AG20443 (cell line): ENCODE measurements around the gene MARK3.

Source experiments
- DNase-seq: peaks from one replicate; pipeline ENCODE4 v3.0.0; 2012; ENCODE audit warnings: low spot score, mixed read lengths

The MARK3 gene

DNA sequence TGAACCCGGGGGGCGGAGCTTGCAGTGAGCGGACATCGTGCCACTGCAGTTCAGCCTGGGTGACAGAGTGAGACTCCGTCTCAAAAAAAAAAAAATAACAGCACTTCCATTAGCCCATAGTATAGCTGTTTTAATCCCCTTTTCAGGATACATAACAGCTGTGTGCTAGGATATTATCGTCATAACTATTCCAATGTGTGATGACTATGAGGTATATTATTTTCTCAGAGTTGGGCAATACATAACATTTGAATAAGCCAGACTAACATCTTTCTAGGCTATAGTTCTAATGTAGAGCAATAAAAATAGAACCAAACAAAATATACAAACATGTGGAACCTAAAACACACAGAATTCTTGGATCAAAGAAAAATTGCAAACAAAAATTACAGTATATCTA, 57.1 kb downstream of the MARK3 start:
- no peak for DNase-seq

DNA sequence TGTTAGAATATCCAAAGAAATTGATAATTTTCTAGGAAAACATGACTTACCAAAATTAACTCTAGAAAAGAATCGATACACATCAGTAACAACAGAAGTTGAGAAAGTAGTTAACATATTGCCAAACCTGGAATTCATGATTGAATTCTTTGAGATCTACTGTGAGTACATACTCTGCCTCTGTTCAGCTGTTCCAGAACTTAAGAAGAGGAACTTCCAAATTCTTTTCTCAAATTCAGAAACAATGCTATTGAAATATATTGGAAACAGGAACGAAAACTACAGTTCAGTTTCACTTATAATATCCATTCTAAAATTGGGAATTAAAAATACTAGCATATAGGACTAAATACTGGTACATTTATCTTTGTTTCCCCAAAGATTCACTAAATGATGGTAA, 57.9 kb downstream of the MARK3 start:
- no peak for DNase-seq

DNA sequence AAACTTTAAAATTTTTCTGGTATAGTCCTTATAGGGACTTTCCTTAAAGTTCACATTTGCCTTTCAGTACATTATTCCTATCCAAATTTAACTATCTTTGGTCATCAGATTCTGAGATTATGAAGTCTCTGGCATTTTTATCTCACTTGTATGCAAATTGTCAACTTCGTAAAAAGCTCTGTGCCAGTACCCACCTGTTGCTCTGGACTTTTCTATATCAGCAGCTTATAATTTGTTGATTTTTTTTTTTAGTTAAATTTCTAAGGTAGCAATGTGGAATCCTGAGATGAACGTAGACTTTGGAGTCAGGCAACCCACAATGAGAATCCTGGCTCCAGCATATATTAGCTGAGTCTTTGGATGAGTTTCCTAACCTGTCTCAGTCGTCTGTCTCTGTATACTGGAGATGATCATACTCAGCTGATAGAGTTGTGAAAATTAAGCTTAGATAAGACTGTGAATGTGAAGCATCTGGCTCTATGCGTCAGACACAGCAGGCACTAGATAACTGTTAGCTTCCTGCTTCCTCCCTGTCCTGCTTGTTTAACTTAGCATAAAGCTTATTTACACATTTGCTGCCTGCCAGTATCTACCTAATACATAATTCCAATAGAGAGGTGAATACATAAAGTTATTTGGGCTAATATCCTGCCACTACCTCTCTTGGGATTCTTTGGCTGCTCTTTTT, 59.8 kb downstream of the MARK3 start:
- DNase-seq: no peak

DNA sequence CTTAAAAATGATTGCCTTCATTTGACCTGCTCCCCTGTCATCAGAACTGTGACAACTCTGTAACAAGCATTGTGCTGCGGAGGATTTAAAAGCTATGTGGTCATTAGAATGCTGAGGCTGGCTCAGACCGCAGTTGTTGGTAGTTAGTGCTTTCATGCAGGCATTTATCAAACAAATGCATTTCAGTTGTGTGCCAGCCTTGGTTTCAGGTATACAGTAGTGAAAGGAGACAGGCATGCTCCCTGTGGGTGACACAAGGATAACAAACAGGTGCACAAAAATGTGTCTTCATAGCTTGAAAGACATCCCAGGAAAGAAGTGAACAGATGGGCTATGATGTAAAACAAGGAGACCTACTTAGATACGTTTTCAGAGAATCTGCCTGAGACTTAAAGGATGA, 60.6 kb downstream of the MARK3 start:
- DNase-seq: no peak

DNA sequence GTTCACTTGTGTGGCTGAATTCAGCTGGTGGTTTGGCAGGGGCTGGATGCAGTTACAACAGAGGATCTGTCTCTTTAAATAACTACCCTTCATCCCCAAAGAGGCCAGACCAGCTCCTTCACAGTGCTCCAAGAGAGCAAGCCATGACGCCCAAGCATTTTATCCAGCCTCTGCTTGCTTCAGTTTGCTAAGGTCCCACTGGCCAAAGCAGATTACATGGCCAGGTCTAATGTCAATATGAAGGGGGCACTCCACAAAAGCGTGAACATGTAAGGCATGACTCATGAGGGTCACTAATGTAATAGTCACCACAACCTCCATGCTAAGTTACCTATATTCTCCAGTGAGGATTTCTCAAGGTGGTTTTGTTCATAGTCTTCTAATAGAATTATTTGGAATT, 62.9 kb downstream of the MARK3 start:
- no peak for DNase-seq

DNA sequence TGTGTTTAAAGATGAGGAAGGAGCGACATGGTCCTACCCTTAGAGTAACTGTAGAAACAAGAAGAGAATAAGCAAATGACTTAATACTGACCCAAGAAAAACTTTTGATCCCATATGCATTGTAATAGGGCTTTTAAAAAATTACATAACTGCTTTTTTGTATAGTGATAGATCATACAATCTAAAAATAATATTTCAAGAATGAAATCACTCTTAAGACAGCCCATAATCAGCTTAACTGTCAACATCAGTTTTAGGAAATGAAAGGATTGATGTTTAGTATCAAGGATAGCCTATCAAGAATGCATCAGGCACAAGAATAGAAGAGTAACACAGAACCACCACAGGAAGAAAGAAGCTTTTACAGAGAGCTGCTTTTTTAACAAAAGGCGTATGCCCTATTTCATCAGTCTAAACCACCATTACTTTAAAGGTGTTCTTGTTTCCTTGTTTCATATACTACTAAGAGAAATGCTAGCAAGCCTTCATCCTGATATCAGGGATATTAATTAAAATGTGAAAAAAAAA, 64.5 kb downstream of the MARK3 start:
- DNase-seq: no peak

DNA sequence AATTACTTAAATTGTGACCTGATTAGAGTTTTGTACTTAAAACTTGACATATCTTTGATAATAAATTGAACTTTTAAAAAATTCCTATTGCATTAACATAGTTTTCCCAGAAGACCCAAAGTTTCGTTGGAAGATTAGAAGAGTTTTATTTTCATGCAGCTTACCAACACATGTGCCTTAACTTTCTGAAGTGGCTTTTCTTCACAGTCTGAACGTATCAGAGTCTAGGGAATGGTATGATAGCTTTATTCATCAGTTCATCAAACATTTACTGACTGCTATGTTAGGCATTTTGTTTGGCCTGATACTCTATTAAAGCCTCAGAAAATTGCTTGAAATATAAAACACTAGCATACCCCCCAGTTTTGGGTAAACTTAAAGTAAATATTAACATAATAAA, 65.2 kb downstream of the MARK3 start:
- peak; percentile 21 for DNase-seq

DNA sequence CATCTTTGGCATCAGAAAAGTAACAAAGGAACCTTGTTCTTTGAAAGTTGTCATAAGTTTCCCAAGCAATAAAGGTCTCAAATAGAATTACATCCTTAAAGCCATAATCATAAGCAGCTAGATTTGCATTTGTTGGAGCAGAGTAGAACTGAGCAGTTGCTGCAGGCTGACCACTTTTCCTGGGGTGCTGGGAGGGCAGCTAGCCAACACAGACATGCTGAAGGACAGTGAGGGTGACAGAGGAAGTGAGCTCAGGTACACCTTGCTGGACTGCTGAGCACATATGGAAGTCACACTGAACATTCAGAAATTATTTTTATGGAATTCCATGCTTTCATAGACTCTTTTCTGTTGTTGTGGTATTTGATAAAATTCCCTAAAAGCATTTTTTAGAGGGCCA, 66.2 kb downstream of the MARK3 start:
- DNase-seq: no peak

DNA sequence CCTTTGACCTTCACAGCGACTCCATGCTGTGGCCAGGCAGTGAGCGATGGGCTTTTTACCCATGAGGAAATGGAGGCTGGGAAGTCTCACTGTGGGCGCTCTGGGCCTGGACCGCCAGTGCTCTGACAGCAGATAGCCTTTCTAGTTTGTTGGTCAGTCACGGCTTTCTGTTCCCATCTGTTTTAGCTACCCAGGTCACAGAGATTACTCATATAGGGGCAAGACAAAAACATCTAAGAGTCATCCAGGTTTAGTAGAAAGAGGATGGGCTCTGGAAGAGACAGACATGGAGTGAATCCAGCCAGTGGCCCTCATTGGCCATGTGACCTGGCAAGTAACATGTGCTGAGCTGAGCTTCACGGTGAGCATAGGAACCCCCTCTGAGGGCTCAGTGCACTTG, 68.6 kb downstream of the MARK3 start:
- DNase-seq: no peak

DNA sequence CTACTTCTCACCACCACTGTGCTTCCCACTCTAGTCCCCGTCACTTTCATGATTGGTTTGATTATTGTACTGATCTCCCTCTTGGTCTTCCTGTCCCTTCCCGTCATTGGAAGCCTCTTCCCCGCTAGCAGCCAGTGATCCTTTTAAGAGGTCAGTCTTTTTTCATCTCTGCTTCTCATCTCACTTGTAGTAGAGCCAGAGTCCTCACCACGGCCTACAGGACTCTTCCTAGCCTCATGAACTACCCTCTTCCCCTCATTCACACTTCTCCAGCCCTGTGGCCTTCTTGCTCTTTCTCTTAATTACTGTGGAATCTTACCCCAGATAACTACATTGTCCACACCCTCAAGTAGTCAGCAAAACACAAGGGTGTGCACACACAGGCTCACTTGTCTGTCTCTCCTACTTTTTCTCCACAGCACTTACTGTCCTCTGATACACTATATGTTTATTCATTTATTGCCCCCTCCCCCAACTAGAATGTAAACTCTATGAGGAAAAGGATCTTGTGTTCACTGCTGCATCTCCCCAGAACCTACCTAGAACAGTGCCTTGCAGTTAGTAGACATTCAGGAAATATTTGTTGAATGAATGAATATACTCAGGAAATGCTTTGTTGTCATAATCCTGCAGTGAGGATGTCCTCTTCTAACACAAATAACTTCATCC, 71.1 kb downstream of the MARK3 start:
- no peak for DNase-seq

DNA sequence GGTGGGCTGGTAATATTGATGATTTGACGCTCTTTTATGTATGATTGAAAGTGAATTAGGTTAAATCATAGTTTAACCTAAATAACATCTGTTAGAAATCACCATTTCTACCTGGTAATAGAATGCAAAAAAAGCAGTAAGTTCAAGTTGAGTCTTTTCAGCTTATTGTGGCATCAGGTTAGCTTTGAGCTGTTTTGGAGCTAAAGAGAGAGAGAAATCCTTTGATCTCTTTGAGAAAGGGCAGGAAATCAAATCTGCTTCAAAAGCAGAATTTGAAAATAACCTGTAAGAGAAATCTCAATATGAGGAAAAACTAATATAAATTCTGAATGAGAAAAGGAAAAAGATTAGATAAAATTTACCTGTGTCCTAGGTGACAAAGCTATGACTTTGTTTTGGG, 75.2 kb downstream of the MARK3 start:
- no peak for DNase-seq

DNA sequence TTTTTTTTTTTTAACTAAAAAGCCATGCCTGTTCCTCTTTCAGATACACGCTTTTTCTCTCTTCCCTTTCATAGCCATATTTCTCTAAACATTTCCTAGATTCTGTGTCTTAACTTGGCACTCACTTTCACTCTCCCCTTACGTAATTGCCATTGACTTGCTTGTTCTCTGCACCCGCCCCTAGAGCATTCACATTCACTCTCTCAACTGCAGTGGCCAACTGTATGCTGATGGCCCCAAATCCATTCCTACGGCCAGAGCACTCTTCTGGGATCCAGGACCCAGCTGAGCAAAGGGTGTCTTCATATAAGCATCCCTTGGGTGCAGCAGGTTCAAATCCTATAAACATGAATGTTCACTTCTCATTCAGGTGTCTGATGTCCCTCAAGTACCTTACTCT, 77.9 kb downstream of the MARK3 start:
- no peak for DNase-seq

DNA sequence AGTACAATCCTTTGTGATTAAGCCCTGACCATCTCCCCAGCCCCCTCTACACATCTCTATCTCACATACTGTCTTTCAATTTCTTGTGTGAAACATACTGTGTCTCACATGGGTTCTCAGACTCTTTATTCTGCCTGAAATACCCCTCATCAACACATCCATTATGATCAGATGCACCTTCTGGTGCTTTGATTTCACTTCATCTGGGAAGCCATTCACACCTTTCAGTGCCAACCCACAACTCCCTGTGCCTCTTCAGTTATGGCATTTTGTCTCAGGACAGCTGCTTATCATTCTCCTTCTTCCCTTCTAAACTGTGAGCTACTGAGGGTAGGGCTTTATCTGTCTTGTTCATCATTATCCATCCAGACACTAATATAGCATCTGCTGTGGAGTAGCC, 78.6 kb downstream of the MARK3 start:
- no peak for DNase-seq

DNA sequence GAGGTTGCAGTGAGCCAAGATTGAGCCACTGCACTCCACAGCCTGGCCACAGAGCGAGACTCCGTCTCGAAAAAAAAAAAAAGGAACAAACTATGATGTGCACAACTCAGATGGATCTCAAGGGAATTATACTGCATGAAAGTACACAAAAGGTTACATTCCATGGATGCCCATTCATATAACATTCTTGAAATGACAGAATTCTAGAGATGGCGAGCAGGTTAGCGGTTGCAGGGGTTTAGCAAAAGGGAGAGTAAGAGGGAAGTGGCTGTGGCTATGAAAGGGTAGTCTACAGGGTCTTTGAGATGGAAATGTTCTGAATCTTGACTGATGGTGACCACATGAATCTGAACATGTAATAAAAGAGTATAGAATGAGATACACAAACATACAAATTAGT, 87.7 kb downstream of the MARK3 start:
- no peak for DNase-seq

DNA sequence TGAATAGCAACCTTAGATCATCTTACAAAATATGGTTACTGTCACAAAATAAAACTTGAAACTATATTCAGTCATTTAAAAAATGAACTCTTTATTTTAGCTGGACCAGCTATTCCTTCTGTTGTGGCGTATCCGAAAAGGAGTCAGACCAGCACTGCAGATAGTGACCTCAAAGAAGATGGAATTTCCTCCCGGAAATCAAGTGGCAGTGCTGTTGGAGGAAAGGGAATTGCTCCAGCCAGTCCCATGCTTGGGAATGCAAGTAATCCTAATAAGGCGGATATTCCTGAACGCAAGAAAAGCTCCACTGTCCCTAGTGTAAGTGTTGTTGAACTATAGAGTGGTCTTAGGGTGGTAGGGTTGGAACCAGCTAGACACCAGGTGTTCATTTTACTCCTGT, 89.7 kb downstream of the MARK3 start:
- DNase-seq: no peak

DNA sequence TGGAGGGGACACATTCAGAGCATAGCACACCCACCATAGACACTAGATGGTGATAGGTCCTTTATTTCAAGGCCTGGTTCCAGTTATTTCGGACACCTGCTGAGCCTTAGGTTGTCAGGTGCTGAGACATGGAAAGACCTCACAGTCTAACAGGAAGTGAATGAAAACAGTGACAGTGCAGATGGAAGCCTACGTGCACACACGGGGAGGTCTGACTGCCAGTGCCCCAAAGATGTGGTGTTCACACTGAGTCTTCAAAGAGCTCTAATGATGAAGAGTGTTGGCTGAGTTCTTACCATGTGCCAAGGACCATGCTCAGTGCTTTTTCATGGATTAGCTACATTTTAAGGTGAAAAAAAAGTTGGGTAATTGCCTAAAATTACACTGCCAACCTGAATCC, 90.8 kb downstream of the MARK3 start:
- no peak for DNase-seq

DNA sequence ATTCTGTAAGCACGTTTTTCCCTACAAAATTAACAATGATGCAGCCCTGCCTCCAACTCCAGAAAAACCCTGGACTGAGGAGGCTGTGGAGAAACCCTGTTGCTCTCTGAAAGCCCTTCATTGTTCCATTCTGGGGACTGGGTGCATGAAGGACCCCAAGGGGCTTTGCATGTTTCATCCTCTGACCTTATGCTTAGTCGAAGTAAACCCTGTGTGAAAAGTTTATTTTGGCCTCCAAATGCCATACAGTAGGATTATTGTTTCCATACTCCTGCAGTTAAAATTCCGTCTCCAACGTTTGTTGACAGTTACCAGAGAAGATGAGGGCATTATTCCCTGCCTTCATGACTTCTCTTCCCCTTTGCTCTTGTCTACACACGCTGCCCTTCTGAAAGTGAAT, 91.4 kb downstream of the MARK3 start:
- DNase-seq: no peak

DNA sequence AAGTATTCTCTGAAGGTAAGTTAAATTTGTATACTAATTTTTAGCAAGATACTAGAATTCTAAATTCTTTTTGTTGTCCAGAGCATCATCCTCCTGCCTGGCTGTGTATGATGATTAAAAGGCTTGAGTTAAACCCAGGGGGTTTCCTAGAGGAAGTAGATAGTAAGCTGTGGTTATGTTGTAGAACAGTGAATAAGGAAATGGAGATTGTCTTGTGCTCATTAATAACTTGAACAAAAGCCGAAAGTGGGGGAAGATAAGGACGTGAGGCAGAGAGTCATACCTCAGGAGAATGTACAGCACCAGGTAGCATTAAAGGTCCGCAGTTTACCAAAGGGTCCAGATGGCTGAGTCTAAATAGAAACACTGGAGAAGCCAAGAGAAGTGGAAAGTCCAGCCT, 95.4 kb downstream of the MARK3 start:
- no peak for DNase-seq

DNA sequence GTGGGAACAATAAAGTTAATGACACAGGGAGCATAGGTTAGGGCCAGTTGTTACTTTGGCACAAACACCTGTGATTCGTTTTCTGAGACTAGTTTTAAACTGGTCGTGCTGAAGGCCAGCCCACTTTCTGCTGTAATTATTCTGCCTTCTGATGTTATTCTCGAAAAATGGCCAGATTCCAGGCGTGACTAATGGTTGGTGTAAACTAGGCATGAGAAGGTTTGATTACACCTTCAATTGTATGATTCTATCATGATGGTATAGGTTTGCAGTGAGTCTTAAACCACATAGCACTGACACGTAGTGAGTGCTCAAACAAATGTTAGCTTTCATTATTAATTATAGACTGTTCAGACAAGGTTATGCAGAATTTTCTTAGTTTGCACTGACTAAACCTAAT, 98.4 kb downstream of the MARK3 start:
- peak; percentile 58 for DNase-seq

DNA sequence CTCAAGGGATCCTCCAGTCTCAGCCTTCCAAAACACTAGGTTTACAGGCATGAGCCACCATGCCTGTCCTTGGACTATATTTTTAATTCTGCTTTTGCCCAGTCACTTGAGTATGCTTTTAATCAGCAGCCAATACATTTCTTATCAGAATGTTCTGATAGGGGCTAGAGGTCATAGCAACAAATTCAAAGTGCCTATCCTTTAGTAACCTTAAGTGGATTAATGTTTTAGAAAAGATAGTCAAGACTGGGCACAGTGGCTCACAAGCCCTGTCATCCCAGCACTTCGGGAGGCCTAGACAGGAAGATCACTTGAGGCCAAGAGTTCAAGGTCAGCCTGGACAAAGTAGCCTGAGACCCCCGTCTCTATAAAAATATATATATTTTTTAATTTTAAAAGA, 100.3 kb downstream of the MARK3 start:
- DNase-seq: no peak

DNA sequence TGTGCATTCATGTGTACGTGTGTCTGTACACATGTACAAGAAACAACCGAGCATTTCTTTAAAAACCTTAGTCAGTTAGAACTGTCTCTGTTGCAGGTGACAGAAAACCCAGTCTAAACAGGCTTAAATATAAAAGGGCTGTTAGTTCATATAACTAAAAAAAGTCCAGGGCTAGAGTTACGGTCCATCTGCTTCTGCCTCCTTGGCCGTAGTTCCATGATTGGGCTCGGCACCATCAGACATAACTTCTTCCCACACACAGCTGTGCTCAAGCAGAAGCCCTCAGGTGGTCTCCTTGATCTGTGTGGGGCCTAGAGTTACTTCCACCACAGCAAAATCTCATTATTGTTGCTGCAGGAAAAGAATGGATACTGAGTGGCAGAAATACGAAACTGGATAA, 102.9 kb downstream of the MARK3 start:
- DNase-seq: no peak

DNA sequence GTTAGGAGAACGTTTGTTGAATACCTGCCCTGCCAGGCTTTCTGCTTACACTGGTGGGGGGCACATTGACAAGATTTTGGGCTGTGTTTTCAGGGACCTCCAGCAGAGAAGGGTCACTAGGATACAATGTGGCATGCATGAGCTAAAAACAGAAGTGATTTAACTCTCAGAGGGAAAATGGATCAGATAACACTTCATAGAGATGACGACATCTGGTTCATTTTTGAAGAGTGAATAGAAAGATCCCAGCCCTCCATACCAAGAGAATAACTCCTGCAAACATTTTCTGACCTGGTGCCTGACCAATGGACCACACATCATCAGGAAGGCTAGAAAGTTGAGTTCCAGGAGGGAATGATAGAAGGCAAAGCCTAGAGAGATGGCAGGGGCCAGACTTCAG, 103.7 kb downstream of the MARK3 start:
- peak; percentile 16 for DNase-seq

DNA sequence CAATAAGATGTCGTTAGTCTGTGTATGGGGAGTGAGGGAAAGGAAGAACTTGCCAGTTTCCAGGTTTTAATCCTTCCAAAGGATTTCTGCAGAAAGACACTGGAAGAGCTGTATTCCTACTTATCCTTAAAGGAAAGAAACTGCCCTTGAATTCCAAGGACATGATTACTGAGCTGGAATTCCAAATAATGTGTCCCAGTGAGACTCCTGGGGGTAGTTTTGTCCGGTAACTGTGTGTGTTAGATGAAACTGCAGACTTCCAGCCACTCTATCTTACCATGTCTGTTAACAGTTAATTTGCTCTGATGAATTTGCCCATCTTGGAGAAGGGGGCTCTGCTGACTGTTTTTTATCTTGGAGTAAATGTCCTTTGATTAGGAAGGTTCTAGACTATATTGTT, 104.4 kb downstream of the MARK3 start:
- no peak for DNase-seq

DNA sequence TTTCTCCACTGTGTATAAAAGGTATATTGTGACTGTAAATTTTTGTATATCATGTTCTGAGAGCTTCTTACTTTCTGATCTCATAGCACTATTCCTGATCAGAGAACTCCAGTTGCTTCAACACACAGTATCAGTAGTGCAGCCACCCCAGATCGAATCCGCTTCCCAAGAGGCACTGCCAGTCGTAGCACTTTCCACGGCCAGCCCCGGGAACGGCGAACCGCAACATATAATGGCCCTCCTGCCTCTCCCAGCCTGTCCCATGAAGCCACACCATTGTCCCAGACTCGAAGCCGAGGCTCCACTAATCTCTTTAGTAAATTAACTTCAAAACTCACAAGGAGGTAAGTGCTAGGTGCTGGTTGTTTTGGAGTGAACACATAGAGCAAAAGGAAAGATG, 106.5 kb downstream of the MARK3 start:
- no peak for DNase-seq
